ENCODE measurements around the gene MTUS2.

- TF ChIP-seq EZH2 (IDR thresholded peaks at IDR 0.05; ENCODE audit: borderline replicate concordance) (no peak), EZH2phosphoT487 (IDR thresholded peaks at IDR 0.05; ENCODE audit: low read depth, severe bottlenecking, unreplicated experiment) (no peak)
- TF ChIP-seq, protein P1, sequence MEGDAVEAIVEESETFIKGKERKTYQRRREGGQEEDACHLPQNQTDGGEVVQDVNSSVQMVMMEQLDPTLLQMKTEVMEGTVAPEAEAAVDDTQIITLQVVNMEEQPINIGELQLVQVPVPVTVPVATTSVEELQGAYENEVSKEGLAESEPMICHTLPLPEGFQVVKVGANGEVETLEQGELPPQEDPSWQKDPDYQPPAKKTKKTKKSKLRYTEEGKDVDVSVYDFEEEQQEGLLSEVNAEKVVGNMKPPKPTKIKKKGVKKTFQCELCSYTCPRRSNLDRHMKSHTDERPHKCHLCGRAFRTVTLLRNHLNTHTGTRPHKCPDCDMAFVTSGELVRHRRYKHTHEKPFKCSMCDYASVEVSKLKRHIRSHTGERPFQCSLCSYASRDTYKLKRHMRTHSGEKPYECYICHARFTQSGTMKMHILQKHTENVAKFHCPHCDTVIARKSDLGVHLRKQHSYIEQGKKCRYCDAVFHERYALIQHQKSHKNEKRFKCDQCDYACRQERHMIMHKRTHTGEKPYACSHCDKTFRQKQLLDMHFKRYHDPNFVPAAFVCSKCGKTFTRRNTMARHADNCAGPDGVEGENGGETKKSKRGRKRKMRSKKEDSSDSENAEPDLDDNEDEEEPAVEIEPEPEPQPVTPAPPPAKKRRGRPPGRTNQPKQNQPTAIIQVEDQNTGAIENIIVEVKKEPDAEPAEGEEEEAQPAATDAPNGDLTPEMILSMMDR (IDR thresholded peaks at IDR 0.05; ENCODE audit: poor library complexity), result no peak
Observed at GRCh38 chr13:29535663-29536655, 715.8 kb downstream of the MTUS2 start.

Measured in hepatocyte (in vitro differentiated cells).